Measurements from ENCODE around the gene NUP85. TPM values are rescaled to one million over a fixed set of nuclear protein-coding genes. Genes with fewer than 3 reads are reported as not detected.

NUP85 gene
- total RNA-seq, 2 donors from 2014 or later: 10.3 to 14.3 TPM

- TF ChIP-seq CTCF (IDR thresholded peaks at IDR 0.05): no peak
- no peak for DNase-seq (ENCODE audit: low spot score)
- Histone ChIP-seq H3K36me3 (peaks cover 19% of the 10 kb centered on the region), H3K4me1 (peaks cover 0 to 29% of the 10 kb centered on the region in 2 donors), H3K9me3 (no peaks in the 10 kb centered on the region), H3K27ac (peak overlapping the region; percentile 93 to 94), H3K27me3 (no peaks in the 10 kb centered on the region), H3K4me3 (peak overlapping the region; percentile 90 to 98)
These were observed 23.7 kb upstream of the NUP85 start for GRCh38 chr17:75181608-75182318.

- TF ChIP-seq CTCF (IDR thresholded peaks at IDR 0.05): no peak
- H3K27ac ChIP-seq: peak overlapping the region; percentile 93 to 94
- H3K36me3 ChIP-seq: peaks cover 18% of the 10 kb centered on the region
- no peaks in the 10 kb centered on the region for H3K27me3 ChIP-seq
- peaks cover 0 to 29% of the 10 kb centered on the region in 2 donors for H3K4me1 ChIP-seq
- no peak for DNase-seq (ENCODE audit: low spot score)
- peak overlapping the region; percentile 90 to 98 for H3K4me3 ChIP-seq
- no peaks in the 10 kb centered on the region for H3K9me3 ChIP-seq
These were observed 23.2 kb upstream of the NUP85 start for GRCh38 chr17:75182319-75182568.

- peak in 1 of 2 donors; percentile 40 for TF ChIP-seq CTCF (IDR thresholded peaks at IDR 0.05)
- H3K27me3 ChIP-seq: no peaks in the 10 kb centered on the region
- H3K4me3 ChIP-seq: peak within 1 kb of the TSS; percentile 90 to 98
- DNase-seq (ENCODE audit: low spot score): peak; percentile 94
- no peaks in the 10 kb centered on the region for H3K9me3 ChIP-seq
- peak within 1 kb of the TSS; percentile 93 to 94 for H3K27ac ChIP-seq
- peaks cover 13% of the 10 kb centered on the region for H3K36me3 ChIP-seq
- H3K4me1 ChIP-seq: peaks cover 0 to 29% of the 10 kb centered on the region in 2 donors
These were observed 22.7 kb upstream of the NUP85 start, which contains the start of gene SUMO2 for GRCh38 chr17:75182569-75183436. Gene SUMO2, minus strand, starts transcription at chr17:75182959. Its CDS starts 125 bp downstream, at chr17:75182834.

- no peak for DNase-seq (ENCODE audit: low spot score)
- Histone ChIP-seq H3K27me3 (no peaks in the 10 kb centered on the region), H3K4me3 (no peak overlapping the region), H3K9me3 (no peaks in the 10 kb centered on the region), H3K4me1 (peaks cover 0 to 29% of the 10 kb centered on the region in 2 donors), H3K27ac (no peak overlapping the region), H3K36me3 (peaks cover 5% of the 10 kb centered on the region)
- TF ChIP-seq CTCF (IDR thresholded peaks at IDR 0.05): no peak
These were observed 21.2 kb upstream of the NUP85 start for GRCh38 chr17:75183999-75184884.

GRCh38 chr17:75188614-75189013 is 16.9 kb upstream of the NUP85 start:
- Histone ChIP-seq H3K4me3 (no peak overlapping the region), H3K4me1 (peaks cover 0 to 2% of the 10 kb centered on the region in 2 donors), H3K27ac (no peak overlapping the region), H3K36me3 (no peaks in the 10 kb centered on the region), H3K9me3 (no peaks in the 10 kb centered on the region), H3K27me3 (no peaks in the 10 kb centered on the region)
- no peak for DNase-seq (ENCODE audit: low spot score)
- no peak for TF ChIP-seq CTCF (IDR thresholded peaks at IDR 0.05)
